Astrocyte of the spinal cord (primary cell): ENCODE results near the gene CRIM1.
A peak's percentile ranks its signal among the peaks of the same experiment; 100 is the strongest.

ENCODE experiments used
- DNase-seq: peaks from one replicate; pipeline ENCODE4 v3.0.0; 2011; ENCODE audit warnings: low read depth, low spot score
- H3K4me3 ChIP-seq: 2 replicates; pipeline ENCODE4 v1.5.1; 2011; ENCODE audit warnings: low read depth, mild to moderate bottlenecking, low read length, moderate library complexity
- CTCF ChIP-seq: IDR thresholded peaks from 2 replicates; pipeline ENCODE4 v1.5.1; 2012; ENCODE audit warnings: low read depth, mild to moderate bottlenecking, low read length, inconsistent platforms
- in situ Hi-C: cut with HindIII; loops from 2 replicates; pipeline ENCODE4 v1.10.0; 2017; ENCODE audit warnings: low sequenced_read_pairs

Gene CRIM1

GRCh38 chr2:36351736-36352349, 3.7 kb upstream of the CRIM1 start:
- H3K4me3 ChIP-seq: no peak overlapping the region
- peak; percentile 53 for TF ChIP-seq CTCF
- peak; percentile 66 for DNase-seq
- in situ Hi-C loops: no loop called here

- no peak for TF ChIP-seq CTCF
- no peak overlapping the region for H3K4me3 ChIP-seq
- in situ Hi-C loops: no loop called here
- peak; percentile 78 for DNase-seq
Observed at GRCh38 chr2:36352701-36353100, 2.9 kb upstream of the CRIM1 start.

GRCh38 chr2:36354811-36355150, 797 bp upstream of the CRIM1 start:
- peak overlapping the region; percentile 62 for H3K4me3 ChIP-seq
- no peak for DNase-seq
- in situ Hi-C loops: no loop called here
- no peak for TF ChIP-seq CTCF

DNA sequence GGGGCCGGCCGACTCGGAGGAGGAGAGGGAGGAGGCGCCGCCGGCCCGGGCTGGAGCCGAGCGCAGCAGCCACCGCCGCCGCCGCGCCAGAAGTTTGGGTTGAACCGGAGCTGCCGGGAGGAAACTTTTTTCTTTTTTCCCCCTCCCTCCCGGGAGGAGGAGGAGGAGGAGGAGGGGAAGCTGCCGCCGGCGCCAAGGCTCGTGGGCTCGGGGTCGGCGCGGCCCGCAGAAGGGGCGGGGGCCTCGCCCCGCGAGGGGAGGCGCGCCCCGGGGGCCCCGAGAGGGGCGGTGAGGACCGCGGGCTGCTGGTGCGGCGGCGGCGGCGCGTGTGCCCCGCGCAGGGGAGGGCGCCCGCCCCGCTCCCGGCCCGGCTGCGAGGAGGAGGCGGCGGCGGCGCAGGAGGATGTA, 316 bp downstream of the CRIM1 start:
- no peak for DNase-seq
- no peak for TF ChIP-seq CTCF
- in situ Hi-C loops: no loop called here
- H3K4me3 ChIP-seq: peak overlapping the region; percentile 92

- TF ChIP-seq CTCF: no peak
- no peak for DNase-seq
- in situ Hi-C loops: no loop called here
- peak overlapping the region; percentile 92 for H3K4me3 ChIP-seq
Observed at GRCh38 chr2:36356298-36356989, 866 bp downstream of the CRIM1 start.

DNA sequence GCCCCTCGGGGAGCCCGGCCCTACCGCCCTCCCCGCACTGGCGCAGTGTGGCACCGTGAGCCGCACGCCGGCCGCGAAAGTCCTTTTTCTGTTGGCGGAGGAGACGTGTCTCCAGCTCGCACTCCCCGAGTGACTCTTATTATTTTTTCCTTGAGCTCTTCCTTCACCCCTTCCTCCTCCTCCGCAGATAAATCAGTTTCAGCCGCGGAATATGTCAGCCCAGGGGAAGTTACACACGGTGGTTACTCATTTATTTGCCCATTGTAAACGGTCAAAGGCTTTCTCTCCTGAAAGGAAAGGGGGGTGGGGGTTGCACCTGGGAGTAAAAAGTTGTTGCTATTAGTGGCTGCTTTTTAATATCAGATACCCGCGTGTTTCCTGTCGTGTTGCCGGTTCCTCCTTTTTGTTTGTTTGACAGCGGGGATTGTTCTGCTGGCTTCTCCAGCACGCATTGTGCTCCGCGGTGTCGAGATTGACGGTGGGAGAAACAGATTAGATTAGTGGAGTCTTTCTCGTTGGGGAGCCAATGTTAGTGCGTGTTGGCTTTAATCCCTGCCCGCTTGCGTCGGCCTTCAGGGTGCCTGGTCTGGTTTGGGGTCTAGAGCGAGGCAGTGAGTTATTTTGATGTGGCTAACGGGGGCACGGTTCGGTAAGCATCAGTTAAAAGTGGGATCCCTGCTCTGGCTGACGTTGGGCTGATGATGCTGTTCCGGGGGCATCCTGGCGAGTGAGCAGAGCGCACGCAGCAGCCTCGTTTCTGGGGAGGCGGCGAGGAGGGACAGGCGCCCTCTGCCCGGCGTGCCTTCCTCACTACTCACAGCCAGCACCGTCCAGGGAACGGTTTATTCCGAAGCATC, 1.6 kb downstream of the CRIM1 start:
- TF ChIP-seq CTCF: no peak
- in situ Hi-C loops: no loop called here
- peak overlapping the region; percentile 92 for H3K4me3 ChIP-seq
- DNase-seq: no peak
